Measurements from ENCODE around the gene C9orf153.

DNA sequence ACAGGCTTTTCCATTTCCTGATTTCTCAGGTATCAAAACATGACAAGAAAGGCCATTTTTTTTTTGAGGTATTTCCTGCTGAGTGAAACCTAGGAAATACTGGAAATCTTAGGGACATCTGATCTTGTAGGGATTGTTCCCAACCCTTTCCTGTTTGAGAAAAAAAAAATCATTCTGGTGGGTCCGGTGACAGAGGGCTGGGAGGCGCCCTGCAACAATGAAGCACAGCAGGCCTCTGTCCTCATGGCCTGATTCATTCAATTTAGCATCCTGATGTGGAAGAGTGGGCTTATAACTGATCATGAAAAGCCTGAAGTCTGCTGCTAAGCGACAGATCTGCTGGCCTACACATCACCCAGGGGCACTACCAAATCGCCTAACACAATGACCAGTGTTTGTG, 3.0 kb upstream of the C9orf153 start:
- TF ChIP-seq, protein P1, sequence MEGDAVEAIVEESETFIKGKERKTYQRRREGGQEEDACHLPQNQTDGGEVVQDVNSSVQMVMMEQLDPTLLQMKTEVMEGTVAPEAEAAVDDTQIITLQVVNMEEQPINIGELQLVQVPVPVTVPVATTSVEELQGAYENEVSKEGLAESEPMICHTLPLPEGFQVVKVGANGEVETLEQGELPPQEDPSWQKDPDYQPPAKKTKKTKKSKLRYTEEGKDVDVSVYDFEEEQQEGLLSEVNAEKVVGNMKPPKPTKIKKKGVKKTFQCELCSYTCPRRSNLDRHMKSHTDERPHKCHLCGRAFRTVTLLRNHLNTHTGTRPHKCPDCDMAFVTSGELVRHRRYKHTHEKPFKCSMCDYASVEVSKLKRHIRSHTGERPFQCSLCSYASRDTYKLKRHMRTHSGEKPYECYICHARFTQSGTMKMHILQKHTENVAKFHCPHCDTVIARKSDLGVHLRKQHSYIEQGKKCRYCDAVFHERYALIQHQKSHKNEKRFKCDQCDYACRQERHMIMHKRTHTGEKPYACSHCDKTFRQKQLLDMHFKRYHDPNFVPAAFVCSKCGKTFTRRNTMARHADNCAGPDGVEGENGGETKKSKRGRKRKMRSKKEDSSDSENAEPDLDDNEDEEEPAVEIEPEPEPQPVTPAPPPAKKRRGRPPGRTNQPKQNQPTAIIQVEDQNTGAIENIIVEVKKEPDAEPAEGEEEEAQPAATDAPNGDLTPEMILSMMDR (IDR thresholded peaks at IDR 0.05), result no peak
- no peak for TF ChIP-seq ZFX (IDR thresholded peaks at IDR 0.05; ENCODE audit: borderline replicate concordance)

Measured in 22Rv1 (cell line).